Subcutaneous adipose tissue (tissue), 4 donors: ENCODE data around the gene CCL4. TPM values are rescaled to one million over a fixed set of nuclear protein-coding genes. Genes with fewer than 3 reads are reported as not detected.

Source experiments
- total RNA-seq, 4 donors: library from RNA; depleted of rRNA; stranded (reverse); fragments of >200 nt; gene quantifications; one replicate each; pipeline ENCODE4 v1.1.0, GENCODE V29; 2016
- TF ChIP-seq, protein P1 (sequence below): fragments of 450-650 bp; IDR thresholded peaks from one replicate; pipeline ENCODE4 v1.5.1; 2016; ENCODE audit warnings: low read depth, mild to moderate bottlenecking, control low read depth, antibody characterized with exemption, moderate library complexity

Gene CCL4
- total RNA-seq, 4 donors from 2014 or later: 2.2 to 4.2 (median 3.1) TPM; not detected in 1

DNA sequence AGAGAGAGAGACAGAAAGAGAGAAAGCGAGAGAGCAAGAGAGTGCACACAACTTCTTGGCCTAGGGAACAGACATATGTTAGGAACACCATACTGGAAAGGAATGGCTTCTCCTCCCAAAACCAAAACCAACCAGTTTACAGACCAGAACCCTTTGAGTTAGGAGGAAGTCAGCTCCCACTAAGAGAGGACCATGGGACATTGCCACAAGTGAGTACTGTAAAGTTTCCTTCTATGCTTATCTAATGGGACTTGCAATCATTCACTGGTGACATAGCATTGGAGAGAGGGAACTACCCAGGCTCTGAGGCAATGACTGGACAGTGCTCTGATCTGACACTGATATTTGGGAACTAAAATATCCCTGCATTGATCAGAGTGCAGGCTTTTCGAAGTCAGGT is 40.4 kb downstream of the CCL4 start:
- TF ChIP-seq, protein P1, sequence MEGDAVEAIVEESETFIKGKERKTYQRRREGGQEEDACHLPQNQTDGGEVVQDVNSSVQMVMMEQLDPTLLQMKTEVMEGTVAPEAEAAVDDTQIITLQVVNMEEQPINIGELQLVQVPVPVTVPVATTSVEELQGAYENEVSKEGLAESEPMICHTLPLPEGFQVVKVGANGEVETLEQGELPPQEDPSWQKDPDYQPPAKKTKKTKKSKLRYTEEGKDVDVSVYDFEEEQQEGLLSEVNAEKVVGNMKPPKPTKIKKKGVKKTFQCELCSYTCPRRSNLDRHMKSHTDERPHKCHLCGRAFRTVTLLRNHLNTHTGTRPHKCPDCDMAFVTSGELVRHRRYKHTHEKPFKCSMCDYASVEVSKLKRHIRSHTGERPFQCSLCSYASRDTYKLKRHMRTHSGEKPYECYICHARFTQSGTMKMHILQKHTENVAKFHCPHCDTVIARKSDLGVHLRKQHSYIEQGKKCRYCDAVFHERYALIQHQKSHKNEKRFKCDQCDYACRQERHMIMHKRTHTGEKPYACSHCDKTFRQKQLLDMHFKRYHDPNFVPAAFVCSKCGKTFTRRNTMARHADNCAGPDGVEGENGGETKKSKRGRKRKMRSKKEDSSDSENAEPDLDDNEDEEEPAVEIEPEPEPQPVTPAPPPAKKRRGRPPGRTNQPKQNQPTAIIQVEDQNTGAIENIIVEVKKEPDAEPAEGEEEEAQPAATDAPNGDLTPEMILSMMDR: no peak

DNA sequence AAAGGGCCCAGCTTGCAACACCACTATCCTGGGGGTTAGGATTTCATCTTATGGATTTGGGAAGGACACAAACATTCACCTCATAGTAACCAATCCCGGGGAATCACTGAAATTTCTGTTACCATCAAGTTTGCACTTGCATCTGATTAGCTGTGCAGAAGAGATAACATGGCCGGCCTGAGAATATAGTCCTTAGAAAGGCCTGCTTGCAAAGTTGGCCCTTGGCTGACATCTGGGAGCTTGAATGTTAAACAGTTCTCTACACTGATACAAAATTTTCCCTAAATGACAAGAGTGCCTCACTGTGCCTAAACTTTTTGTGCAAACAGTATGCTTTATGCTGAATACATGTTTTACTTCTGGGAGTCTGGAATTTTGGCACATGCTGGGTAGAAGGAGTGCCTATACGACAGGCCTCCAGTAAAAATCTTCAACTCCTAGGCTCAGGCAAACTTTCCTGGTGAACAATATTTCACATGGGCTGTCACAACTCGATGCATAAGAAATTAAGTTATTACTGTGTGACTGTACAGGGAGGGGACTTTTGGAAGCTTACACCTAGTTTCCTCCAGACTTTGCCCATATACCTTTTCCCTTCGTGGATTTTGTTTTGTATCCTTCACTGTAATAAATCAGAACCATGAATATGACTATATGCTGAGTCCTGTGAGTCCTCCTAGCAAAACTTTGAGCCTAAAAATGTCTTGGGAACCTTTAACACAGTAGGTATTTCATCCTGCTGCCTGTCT is 41.5 kb downstream of the CCL4 start:
- TF ChIP-seq, protein P1: no peak

- TF ChIP-seq, protein P1: no peak
These were observed 44.0 kb downstream of the CCL4 start for GRCh38 chr17:36147601-36148000.

DNA sequence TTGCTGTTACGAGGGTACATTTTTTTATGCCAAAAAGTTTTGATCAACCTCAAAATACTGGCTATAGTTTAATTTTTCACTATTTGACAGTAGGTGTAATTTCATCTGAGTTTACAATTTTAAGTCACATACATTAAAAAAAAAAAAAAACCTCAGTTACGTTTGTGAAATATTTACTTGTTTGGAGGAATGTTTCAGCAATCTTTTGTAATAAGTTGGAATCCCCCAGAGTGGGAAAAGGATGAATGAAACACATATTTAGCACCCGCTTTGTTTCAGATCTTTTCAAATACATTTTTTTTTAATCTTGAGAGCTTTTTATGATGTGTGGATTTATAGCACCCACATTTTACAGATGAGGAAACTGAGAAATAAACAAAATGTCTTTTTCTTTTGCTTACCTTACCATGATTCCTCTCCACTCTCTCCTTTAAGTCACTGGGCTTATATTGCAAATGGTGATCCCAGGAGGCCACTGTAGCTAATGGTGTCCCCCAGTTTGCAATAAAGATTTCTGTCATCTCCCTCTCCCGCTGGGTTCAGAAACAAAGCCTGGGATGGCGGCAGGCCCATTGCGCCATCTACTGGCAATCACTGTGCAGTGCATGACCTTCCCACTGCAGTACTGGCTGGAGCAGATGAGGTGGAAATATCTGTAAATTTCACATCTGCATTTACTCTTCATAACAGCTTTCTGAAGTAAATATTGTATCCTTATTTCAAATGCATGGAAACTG is 45.1 kb downstream of the CCL4 start:
- TF ChIP-seq, protein P1: no peak

- TF ChIP-seq, protein P1: no peak
These were observed 45.7 kb downstream of the CCL4 start for GRCh38 chr17:36149296-36149820.

GRCh38 chr17:36151891-36152638 is 48.4 kb downstream of the CCL4 start:
- TF ChIP-seq, protein P1: no peak
